NB4 (cell line): ENCODE measurements around the gene RIMS4.

Experiments used
- DNase-seq: peaks from one replicate; pipeline ENCODE4 v3.0.0; 2010; ENCODE audit warnings: low read depth
- H3K4me3 ChIP-seq: one replicate; pipeline ENCODE4 v1.5.1; 2011; ENCODE audit warnings: mild to moderate bottlenecking, low read depth, low read length, moderate library complexity
- MYC ChIP-seq: IDR thresholded peaks from 2 replicates; pipeline ENCODE4 v1.6.1; 2011; ENCODE audit warnings: low read depth, low read length
- POLR2A ChIP-seq: IDR thresholded peaks from 2 replicates; pipeline ENCODE4 v1.6.1; 2011; ENCODE audit warnings: mild to moderate bottlenecking; ENCODE audit not compliant: insufficient read length; ENCODE audit errors: extremely low read depth
- TF ChIP-seq, protein P1 (sequence below): IDR thresholded peaks from one replicate; pipeline ENCODE4 v1.5.1; 2012; ENCODE audit warnings: low read depth, low read length
- TF ChIP-seq, protein P2 (sequence below): IDR thresholded peaks from 2 replicates; pipeline ENCODE4 v1.6.1; 2011; ENCODE audit warnings: low read depth, low read length

RIMS4 gene

DNA sequence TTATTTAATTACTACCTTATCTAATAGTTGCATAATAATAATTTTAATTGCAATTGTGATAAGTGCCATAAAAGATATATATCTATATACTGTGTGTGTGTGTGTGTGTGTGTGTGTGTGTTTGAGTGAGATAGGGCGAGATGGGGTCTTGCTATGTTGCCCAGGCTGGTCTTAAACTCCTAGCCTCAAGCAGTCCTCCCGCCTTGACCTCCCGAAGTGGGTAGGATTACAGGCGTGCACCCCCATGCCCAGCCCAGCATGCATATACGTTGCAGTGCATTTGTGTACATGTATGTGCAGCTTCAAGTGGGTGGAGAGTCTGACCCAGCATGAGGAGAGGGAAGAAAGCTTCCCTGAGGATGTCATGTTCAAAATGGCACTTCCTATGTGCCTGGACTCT is 4.6 kb upstream of the RIMS4 start:
- TF ChIP-seq MYC (no peak), POLR2A (no peak)
- TF ChIP-seq, protein P1, sequence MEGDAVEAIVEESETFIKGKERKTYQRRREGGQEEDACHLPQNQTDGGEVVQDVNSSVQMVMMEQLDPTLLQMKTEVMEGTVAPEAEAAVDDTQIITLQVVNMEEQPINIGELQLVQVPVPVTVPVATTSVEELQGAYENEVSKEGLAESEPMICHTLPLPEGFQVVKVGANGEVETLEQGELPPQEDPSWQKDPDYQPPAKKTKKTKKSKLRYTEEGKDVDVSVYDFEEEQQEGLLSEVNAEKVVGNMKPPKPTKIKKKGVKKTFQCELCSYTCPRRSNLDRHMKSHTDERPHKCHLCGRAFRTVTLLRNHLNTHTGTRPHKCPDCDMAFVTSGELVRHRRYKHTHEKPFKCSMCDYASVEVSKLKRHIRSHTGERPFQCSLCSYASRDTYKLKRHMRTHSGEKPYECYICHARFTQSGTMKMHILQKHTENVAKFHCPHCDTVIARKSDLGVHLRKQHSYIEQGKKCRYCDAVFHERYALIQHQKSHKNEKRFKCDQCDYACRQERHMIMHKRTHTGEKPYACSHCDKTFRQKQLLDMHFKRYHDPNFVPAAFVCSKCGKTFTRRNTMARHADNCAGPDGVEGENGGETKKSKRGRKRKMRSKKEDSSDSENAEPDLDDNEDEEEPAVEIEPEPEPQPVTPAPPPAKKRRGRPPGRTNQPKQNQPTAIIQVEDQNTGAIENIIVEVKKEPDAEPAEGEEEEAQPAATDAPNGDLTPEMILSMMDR, result no peak
- TF ChIP-seq, protein P2, sequence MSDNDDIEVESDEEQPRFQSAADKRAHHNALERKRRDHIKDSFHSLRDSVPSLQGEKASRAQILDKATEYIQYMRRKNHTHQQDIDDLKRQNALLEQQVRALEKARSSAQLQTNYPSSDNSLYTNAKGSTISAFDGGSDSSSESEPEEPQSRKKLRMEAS, result no peak
- DNase-seq, result no peak
- no peak overlapping the region for H3K4me3 ChIP-seq

DNA sequence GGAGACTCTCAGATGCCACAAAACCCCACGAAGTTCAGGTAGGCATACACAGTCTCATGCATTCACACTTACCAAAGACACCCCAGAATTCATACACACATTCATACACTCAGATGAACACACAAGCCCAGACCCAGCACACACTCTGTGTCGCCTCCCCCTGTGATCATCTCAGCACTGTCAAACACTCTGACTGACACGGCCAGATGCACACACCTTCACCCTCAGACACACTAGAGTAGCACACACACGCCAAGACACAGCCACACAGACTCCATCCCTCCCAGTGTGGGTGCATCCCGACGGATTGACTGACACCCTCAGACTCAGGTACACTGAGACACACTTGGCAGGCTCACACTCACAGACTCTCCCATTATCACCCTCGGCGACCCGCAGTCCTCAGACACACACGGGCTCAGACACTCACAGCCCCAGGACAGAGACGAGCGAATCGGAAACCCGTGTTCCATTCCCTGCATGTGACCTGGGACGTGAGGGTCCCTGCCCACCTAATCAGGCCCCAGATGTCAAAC is 872 bp upstream of the RIMS4 start:
- DNase-seq, result no peak
- no peak overlapping the region for H3K4me3 ChIP-seq
- TF ChIP-seq, protein P2, result no peak
- TF ChIP-seq, protein P1, result no peak
- no peak for TF ChIP-seq POLR2A
- TF ChIP-seq MYC, result no peak

DNA sequence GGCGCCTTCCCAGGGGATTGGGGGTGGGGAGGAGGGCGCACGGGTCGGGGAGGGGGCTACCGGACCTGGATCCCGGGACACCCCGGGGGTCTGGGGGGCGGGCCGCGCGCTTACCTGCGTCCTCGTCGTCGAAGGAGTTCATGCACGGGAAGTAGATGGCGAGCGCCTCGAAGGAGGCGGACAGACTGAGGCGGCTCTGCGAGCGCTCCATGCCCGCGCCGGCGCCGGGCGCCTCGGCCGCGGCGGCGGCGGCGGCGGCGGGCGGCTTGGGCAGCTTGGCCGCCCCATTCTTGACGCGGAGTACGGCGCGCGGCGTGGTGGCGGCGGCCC is 320 bp downstream of the RIMS4 start:
- DNase-seq, result no peak
- TF ChIP-seq, protein P1, result no peak
- TF ChIP-seq MYC (no peak), POLR2A (no peak)
- TF ChIP-seq, protein P2, result no peak
- no peak overlapping the region for H3K4me3 ChIP-seq

DNA sequence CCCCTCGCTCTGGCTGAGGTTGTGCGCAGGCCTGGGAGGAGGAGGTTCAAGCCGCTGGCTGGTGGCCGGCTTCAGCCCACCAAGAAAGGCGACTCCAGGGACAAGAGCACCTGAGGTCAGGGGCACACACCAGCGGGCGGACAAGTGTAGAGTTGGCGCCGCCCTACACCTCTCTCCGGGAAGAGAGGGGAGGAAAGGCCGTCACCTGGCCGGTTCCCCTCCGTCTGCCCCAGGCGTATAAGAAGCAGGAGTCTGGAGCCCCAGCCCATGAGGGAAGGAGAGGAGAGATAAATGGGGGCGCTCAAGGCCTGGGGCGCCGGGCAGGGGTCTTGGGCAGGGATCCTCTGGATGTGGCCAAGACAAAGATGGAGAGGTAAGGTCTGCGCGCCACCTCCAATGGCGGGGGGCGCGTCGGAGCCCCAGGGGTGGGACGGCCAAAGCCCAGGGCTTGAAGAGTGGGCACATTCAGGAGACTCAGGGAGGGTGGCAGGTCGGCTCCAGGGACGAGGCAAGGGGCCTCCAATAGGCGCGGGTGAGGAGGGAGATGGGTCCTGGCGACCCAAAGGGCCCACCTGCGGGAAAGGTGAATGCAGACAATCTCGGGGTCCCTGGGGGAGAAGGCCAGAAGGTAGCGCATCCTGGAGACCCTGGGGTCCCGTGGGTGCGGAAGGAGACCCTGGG is 826 bp downstream of the RIMS4 start:
- TF ChIP-seq MYC (no peak), POLR2A (no peak)
- TF ChIP-seq, protein P1, result no peak
- TF ChIP-seq, protein P2, result no peak
- no peak overlapping the region for H3K4me3 ChIP-seq
- no peak for DNase-seq

DNA sequence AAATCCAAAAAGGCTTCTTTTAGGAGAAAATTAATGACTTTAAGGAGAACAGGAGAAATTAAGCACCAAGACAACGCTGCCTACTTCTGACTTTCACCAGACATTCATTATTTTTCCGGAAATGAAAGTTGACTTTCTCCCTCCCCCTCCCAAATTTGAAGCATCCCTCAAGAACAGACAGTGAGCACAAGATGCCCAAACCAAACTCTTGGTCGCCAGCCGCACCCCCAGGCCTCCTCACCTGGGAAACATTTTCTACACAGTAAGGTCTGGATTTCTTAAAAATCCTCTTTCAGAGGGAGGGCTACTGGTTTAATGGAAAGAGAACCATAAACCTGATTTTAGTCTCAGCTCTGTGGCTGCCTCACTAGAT is 2.7 kb downstream of the RIMS4 start:
- DNase-seq, result no peak
- TF ChIP-seq, protein P2, result no peak
- TF ChIP-seq MYC, result no peak
- no peak for TF ChIP-seq POLR2A
- TF ChIP-seq, protein P1, result no peak
- H3K4me3 ChIP-seq, result no peak overlapping the region
